ENCODE measurements around the gene FAM20A.

The FAM20A gene

GRCh38 chr17:68587026-68587425 is 14.1 kb downstream of the FAM20A start (continued):
- TF ChIP-seq ZNF76 (tag by site-specific recombination; IDR thresholded peaks at IDR 0.05; ENCODE audit: borderline replicate concordance, low read depth): no peak
- TF ChIP-seq SP2 (tag by site-specific recombination; IDR thresholded peaks at IDR 0.05): no peak
- no peak for TF ChIP-seq ZNF157 (tag by site-specific recombination; IDR thresholded peaks at IDR 0.05)
- no peak for TF ChIP-seq ZNF302 (tag by site-specific recombination; IDR thresholded peaks at IDR 0.05; ENCODE audit: low read depth)
- no peak for TF ChIP-seq ZSCAN16 (tag by site-specific recombination; IDR thresholded peaks at IDR 0.05)
- no peak for TF ChIP-seq ZNF518A (tag by site-specific recombination; conservative IDR thresholded peaks at IDR 0.05; ENCODE audit: low read depth)
- TF ChIP-seq ZNF202 (tag by site-specific recombination; IDR thresholded peaks at IDR 0.05; ENCODE audit: borderline replicate concordance): no peak
- TF ChIP-seq GLIS1 (tag by site-specific recombination; IDR thresholded peaks at IDR 0.05): no peak
- no peak for TF ChIP-seq ZNF274 (IDR thresholded peaks at IDR 0.05; ENCODE audit: low read length)
- TF ChIP-seq ZNF274 (tag by site-specific recombination; IDR thresholded peaks at IDR 0.05; ENCODE audit: borderline replicate concordance): no peak
- TF ChIP-seq CTCF (tag by site-specific recombination; IDR thresholded peaks at IDR 0.05): no peak
- TF ChIP-seq ZNF548 (tag by site-specific recombination; IDR thresholded peaks at IDR 0.05): no peak
- TF ChIP-seq ZNF239 (tag by site-specific recombination; IDR thresholded peaks at IDR 0.05): no peak

GRCh38 chr17:68585643-68586042 is 15.5 kb downstream of the FAM20A start:
- CTCF ChIA-PET: no interaction called here
- Histone ChIP-seq H3K4me3 (ENCODE audit: low read depth, low read length) (no peak overlapping the region), H3K27ac (ENCODE audit: extremely low read depth, low read depth, low read length) (no peak overlapping the region), H3K4me1 (ENCODE audit: control insufficient read depth, insufficient read depth, low read length) (no peaks in the 10 kb centered on the region; the same call in 1 of the 2 replicates), H3K36me3 (ENCODE audit: control insufficient read depth in 2 of 2, insufficient read depth in 1 of 2, low read length in 2 of 2) (no peaks in the 10 kb centered on the region), H3K9me3 (ENCODE audit: control insufficient read depth, insufficient read depth, low read depth, low read length) (no peaks in the 10 kb centered on the region)
- no peak for TF ChIP-seq ZNF48 (tag by site-specific recombination; IDR thresholded peaks at IDR 0.05)
- TF ChIP-seq ZNF248 (tag by site-specific recombination; IDR thresholded peaks at IDR 0.05): no peak
- TF ChIP-seq ZNF701 (tag by site-specific recombination; IDR thresholded peaks at IDR 0.05): no peak
- TF ChIP-seq AEBP2 (tag by site-specific recombination; IDR thresholded peaks at IDR 0.05; ENCODE audit: borderline replicate concordance): no peak
- no peak for TF ChIP-seq ZNF169 (tag by site-specific recombination; IDR thresholded peaks at IDR 0.05)
- no peak for TF ChIP-seq GLIS2 (tag by site-specific recombination; IDR thresholded peaks at IDR 0.05)
- POLR2A ChIA-PET: no interaction called here

Measured in HEK293 (cell line).